CD4-positive, alpha-beta T cell (primary cell): Measurements from ENCODE around the gene MTM1. TPM values are rescaled to one million over a fixed set of nuclear protein-coding genes. Genes with fewer than 3 reads are reported as not detected.
A peak's percentile ranks its signal among the peaks of the same experiment; 100 is the strongest.

Experiments used
- ATAC-seq: fragments of 200-7000 bp; cut with Tn5 transposase; one replicate; pipeline ENCODE4 v1.10.0; 2022; ENCODE audit warnings: mild to moderate bottlenecking; ENCODE audit not compliant: poor library complexity
- CTCF ChIA-PET: fragments of 350-600 bp; sonication (Branson Sonifier 250); formaldehyde crosslinking; loops from one replicate; lab custom pipeline; 2021; ENCODE audit warnings: antibody characterized with exemption, inconsistent platforms; lab: Charles Lee
- POLR2A ChIA-PET: fragments of 350-600 bp; sonication (Branson Sonifier 250); formaldehyde crosslinking; loops from one replicate; lab custom pipeline; 2021; ENCODE audit warnings: antibody characterized with exemption, inconsistent platforms; lab: Charles Lee
- DNase-seq, 14 experiments: peaks; one replicate each; pipeline ENCODE4 v3.0.0-alpha.2; 2013 to 2020; ENCODE audit warnings: mixed read lengths in 2 of 14
- H3K27ac ChIP-seq, 2 donors: one replicate each; pipeline versions ENCODE4 v1.5.1 to v1.7.0; 2013; ENCODE audit warnings: low read length in 2 of 2, low read depth in 1 of 2, mild to moderate bottlenecking in 1 of 2
- H3K27me3 ChIP-seq, 2 experiments: 1 replicate in 1 of 2; 2 replicates in 1 of 2; pipeline versions ENCODE4 v1.6.1 to v1.7.0; 2013; ENCODE audit warnings: low read length in 2 of 2, control low read depth in 1 of 2, mild to moderate bottlenecking in 1 of 2, moderate library complexity in 1 of 2; ENCODE audit not compliant: insufficient read depth in 2 of 2, control insufficient read depth in 1 of 2
- H3K36me3 ChIP-seq: one replicate; pipeline ENCODE4 v1.6.1; 2013; ENCODE audit warnings: low read length, control low read depth; ENCODE audit not compliant: insufficient read depth
- H3K4me1 ChIP-seq: one replicate; pipeline ENCODE4 v1.6.1; 2013; ENCODE audit warnings: low read length, control low read depth; ENCODE audit not compliant: insufficient read depth
- H3K4me3 ChIP-seq: one replicate; pipeline ENCODE4 v1.5.1; 2013; ENCODE audit warnings: mild to moderate bottlenecking, low read length, moderate library complexity
- H3K9me3 ChIP-seq, 2 experiments: 1 replicate in 1 of 2; 2 replicates in 1 of 2; pipeline versions ENCODE4 v1.6.1 to v1.7.0; 2013; ENCODE audit warnings: low read length in 2 of 2, mild to moderate bottlenecking in 2 of 2, control low read depth in 1 of 2, moderate library complexity in 1 of 2; ENCODE audit not compliant: control insufficient read depth in 1 of 2, insufficient read depth in 1 of 2
- H3K27ac Mint-ChIP-seq: one replicate; pipeline ENCODE4 v1.8.0; 2020; ENCODE audit warnings: mixed read lengths
- H3K27me3 Mint-ChIP-seq: one replicate; pipeline ENCODE4 v1.8.0; 2021; ENCODE audit warnings: mixed read lengths
- H3K36me3 Mint-ChIP-seq: one replicate; pipeline ENCODE4 v1.8.0; 2021; ENCODE audit warnings: low read depth, mixed read lengths
- H3K4me1 Mint-ChIP-seq: one replicate; pipeline ENCODE4 v1.8.0; 2021; ENCODE audit warnings: low read depth, mixed read lengths
- H3K4me3 Mint-ChIP-seq: one replicate; pipeline ENCODE4 v1.8.0; 2020; ENCODE audit warnings: mild to moderate bottlenecking, mixed read lengths
- H3K9me3 Mint-ChIP-seq: one replicate; pipeline ENCODE4 v1.8.0; 2020; ENCODE audit warnings: mixed read lengths
- intact Hi-C, 2 experiments: fragments of 100-400 bp; cut with DNase I in 1 of 2; cut with micrococcal nuclease in 1 of 2; formaldehyde crosslinking; loops; one replicate each; pipeline versions ENCODE4 v1.15.1 to v1.9.0; 2023 to 2025; cut with DNase I, micrococcal nuclease
- total RNA-seq, 174 experiments: library from RNA in 2 of 174; stranded (reverse) in 2 of 174; gene quantifications; one replicate each; pipeline ENCODE4 v1.2.3 and lab custom pipeline; 2021 to 2026
- TF ChIP-seq, protein P1 (sequence below): fragments of 200-600 bp; IDR thresholded peaks from one replicate; pipeline ENCODE4 v1.8.0; 2022; ENCODE audit warnings: antibody characterized with exemption, mild to moderate bottlenecking

Gene MTM1
- total RNA-seq, 2 experiments from 2014 or later: 20.6 to 26.9 TPM

DNA sequence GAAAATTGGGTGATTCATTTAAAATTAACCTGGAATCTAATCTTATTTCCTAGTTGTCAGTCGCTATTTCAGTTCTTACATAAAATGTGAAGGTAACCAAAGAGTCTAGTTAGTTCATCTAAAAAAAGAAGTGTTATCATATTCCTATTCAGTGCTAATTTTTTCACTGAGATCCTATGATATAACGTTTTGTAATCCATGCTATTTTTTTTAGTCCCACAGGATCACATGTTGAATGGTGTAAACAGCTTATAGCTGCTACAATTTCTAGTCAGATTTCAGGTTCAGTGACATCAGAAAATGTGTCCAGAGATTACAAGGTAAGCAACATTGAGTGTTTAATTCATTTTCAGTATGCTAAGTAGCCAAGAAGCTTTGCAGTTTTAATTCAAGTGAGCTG is 130.6 kb downstream of the MTM1 start:
- Histone ChIP-seq H3K27ac (no peak overlapping the region), H3K4me1 (peaks cover 43% of the 10 kb centered on the region), H3K4me3 (no peak overlapping the region), H3K27me3 (no peaks in the 10 kb centered on the region), H3K9me3 (no peaks in the 10 kb centered on the region), H3K36me3 (peaks cover 8% of the 10 kb centered on the region)
- Mint-ChIP-seq H3K9me3 (no peaks in the 10 kb centered on the region), H3K27me3 (no peaks in the 10 kb centered on the region), H3K4me3 (no peak overlapping the region), H3K36me3 (peaks cover 35% of the 10 kb centered on the region), H3K4me1 (peaks cover 46% of the 10 kb centered on the region), H3K27ac (peak overlapping the region; percentile 27)
- intact Hi-C loops: loop anchor here (10.0 kb wide), 2 partner anchors 124 to 1194 kb away; partner anchors contain the start of gene IDS (in 1 of the 2)
- POLR2A ChIA-PET: interaction anchor here (1.1 to 2.1 kb wide), 3 partner anchors 12 to 16 kb away, joined by 3 to 6 read pairs (median 4); no protein-coding TSS in a partner anchor
- TF ChIP-seq, protein P1, sequence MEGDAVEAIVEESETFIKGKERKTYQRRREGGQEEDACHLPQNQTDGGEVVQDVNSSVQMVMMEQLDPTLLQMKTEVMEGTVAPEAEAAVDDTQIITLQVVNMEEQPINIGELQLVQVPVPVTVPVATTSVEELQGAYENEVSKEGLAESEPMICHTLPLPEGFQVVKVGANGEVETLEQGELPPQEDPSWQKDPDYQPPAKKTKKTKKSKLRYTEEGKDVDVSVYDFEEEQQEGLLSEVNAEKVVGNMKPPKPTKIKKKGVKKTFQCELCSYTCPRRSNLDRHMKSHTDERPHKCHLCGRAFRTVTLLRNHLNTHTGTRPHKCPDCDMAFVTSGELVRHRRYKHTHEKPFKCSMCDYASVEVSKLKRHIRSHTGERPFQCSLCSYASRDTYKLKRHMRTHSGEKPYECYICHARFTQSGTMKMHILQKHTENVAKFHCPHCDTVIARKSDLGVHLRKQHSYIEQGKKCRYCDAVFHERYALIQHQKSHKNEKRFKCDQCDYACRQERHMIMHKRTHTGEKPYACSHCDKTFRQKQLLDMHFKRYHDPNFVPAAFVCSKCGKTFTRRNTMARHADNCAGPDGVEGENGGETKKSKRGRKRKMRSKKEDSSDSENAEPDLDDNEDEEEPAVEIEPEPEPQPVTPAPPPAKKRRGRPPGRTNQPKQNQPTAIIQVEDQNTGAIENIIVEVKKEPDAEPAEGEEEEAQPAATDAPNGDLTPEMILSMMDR: no peak
- no peak for ATAC-seq
- CTCF ChIA-PET: interaction anchor here (0.9 to 1.5 kb wide), 3 partner anchors 12 to 22 kb away, joined by 3 to 5 read pairs (median 3); no protein-coding TSS in a partner anchor
- no peak for DNase-seq

DNA sequence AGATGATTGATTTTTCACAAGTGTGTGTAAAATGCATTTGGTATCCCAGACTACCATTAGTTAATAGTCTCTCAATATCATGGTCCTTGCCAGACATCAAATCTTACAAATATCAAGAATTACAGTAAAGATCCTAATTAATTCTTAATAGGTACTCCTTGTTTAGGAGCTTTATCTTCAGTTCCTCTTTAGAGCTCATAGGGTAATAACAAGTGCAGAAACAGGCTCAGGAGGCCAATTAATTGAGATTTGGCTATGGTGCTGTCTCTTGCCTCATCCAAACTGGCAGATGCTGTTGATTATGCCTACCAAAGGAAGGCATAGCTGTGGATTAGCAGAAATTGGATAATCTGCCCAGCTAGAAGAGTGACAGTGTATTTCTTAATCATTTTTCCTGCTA is 131.7 kb downstream of the MTM1 start:
- intact Hi-C loops: no loop called here
- DNase-seq (no peak), ATAC-seq (no peak)
- peaks cover 34% of the 10 kb centered on the region for H3K4me1 ChIP-seq
- H3K27ac ChIP-seq: no peak overlapping the region
- no peak overlapping the region for H3K27ac Mint-ChIP-seq
- TF ChIP-seq, protein P1: no peak
- H3K4me1 Mint-ChIP-seq: peaks cover 37% of the 10 kb centered on the region
- no peaks in the 10 kb centered on the region for H3K27me3 ChIP-seq
- no peaks in the 10 kb centered on the region for H3K9me3 ChIP-seq
- no peaks in the 10 kb centered on the region for H3K9me3 Mint-ChIP-seq
- H3K36me3 Mint-ChIP-seq: peaks cover 43% of the 10 kb centered on the region
- H3K27me3 Mint-ChIP-seq: no peaks in the 10 kb centered on the region
- no peak overlapping the region for H3K4me3 Mint-ChIP-seq
- POLR2A ChIA-PET: interaction anchor here (1.2 to 2.1 kb wide), 2 partner anchors 8 to 11 kb away, joined by 3 to 6 read pairs; no protein-coding TSS in a partner anchor
- peaks cover 15% of the 10 kb centered on the region for H3K36me3 ChIP-seq
- CTCF ChIA-PET: interaction anchor here (1.5 kb wide), 1 partner anchor 21 kb away, joined by 3 read pairs; no protein-coding TSS in a partner anchor
- H3K4me3 ChIP-seq: no peak overlapping the region

DNA sequence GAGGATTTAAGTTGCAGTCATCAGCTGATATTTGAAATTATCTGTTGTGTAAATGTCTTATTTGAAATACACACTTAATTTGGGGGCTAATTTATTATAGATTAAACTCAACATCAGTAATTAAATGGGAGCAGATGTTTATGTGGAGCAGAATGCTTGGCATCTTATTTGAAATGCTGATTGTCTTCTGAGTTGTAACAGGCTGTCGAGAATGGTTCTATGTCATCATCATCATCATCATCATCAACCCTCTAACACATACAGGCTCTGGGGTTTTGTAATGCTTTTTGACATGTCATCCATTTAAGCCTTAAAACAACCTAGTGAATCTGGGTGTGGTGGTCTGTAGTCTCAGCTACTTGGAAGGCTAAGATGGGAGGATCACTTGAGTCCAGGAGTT is 133.0 kb downstream of the MTM1 start:
- DNase-seq (no peak), ATAC-seq (no peak)
- H3K27ac Mint-ChIP-seq: peak overlapping the region; percentile 44
- Histone ChIP-seq H3K4me1 (peaks cover 21% of the 10 kb centered on the region), H3K9me3 (no peaks in the 10 kb centered on the region), H3K36me3 (peaks cover 23% of the 10 kb centered on the region), H3K27ac (no peak overlapping the region), H3K4me3 (no peak overlapping the region), H3K27me3 (no peaks in the 10 kb centered on the region)
- ChIA-PET POLR2A (interaction anchor here (1.2 to 2.1 kb wide), 2 partner anchors 9 kb away, joined by 3 to 6 read pairs; no protein-coding TSS in a partner anchor), CTCF (interaction anchor here (1.4 to 2.0 kb wide), 2 partner anchors 16 to 18 kb away, joined by 6 to 9 read pairs; no protein-coding TSS in a partner anchor)
- TF ChIP-seq, protein P1: no peak
- H3K9me3 Mint-ChIP-seq: no peaks in the 10 kb centered on the region
- intact Hi-C loops: no loop called here
- H3K27me3 Mint-ChIP-seq: no peaks in the 10 kb centered on the region
- no peak overlapping the region for H3K4me3 Mint-ChIP-seq
- H3K36me3 Mint-ChIP-seq: peaks cover 51% of the 10 kb centered on the region
- peaks cover 34% of the 10 kb centered on the region for H3K4me1 Mint-ChIP-seq
